ENCODE data around the gene SLC25A53.
"Not testable (repeated sequence)": the region's sequence is repeated elsewhere in the genome, so short reads cannot be mapped to it uniquely, and the experiment has no call there.

Gene SLC25A53

DNA sequence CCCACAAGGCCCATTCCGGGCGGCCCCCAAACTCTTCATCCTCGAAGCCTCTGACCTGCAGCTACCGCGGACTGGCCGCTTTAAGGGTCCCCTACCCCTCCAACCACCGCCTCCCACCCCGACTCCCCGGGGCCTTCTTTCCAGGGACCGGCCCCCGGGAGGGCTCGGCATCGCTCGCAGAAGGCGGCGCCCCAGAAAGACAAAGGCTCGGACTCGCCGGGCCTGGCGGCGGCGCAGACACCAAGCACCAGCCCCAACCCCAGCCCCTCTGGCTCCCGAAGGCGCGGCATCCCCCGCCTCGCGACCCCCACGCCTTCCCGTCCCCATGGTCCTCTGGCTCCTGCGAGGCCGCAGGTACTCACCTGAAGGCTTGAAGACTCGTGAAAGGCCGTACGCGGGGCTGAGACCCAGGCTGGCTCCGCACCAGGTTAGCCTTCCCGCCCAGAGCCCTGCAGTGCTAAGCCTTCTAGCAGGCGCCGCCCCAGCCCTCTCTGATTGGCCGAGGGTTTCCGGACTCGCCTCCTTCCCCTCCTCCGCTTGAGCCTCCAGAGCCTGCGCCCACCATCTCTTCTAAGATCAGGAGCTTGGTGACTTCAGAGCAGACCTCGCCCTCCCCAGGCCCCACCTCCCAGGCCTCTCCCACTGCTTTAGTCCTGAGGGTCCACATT is 80.9 kb downstream of the SLC25A53 start, which contains the start of gene TMSB15C:
Gene TMSB15C (minus strand): TSS at position 459 of the 668 bp plus-strand sequence.
- DNase-seq (ENCODE audit: low read depth in 2 of 2), result not testable (repeated sequence)

DNA sequence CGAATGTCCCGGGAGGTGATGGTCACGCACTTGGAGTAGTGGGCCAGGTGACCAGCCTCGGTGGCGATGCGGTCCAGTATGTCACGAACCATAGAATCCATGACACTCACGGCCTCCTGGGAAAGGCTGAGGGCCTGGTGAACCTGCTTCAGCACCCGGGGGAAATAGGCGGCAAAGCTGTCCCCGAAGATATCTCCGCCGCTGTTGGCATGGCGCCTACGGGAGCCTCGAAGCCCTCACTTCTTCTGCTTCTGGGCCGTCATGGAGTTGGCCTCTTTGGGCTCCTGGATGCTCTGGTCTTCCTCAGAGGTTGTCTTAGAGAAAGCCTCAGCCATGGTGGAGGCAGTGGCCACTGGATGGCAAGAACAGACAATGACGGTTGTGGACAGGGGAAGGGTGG is 94.2 kb downstream of the SLC25A53 start:
- not testable (repeated sequence) for DNase-seq (ENCODE audit: low read depth in 2 of 2)

DNA sequence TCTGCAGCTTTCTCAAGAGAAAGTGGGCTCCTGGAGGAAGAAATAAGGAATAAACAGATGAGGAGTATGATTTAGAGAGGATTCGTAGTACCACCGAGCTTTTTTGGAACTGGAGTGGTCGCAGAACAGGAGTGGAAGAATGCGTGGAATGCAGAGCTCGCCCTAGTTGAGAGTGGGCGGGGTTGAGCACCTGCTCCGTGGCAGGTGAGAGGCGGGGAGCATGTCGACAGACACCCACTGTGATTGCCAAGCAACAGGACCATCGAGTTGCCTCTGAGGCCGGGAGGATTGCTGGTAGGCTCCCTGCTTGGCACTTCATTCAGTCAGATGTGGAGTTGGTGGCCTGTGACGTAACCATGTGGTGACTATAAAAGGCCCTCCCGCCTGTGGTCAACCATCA is 101.9 kb downstream of the SLC25A53 start:
- not testable (repeated sequence) for DNase-seq (ENCODE audit: low read depth in 2 of 2)

All from stimulated activated CD8-positive, alpha-beta memory T cell treated with anti-CD3 and anti-CD28 coated beads, Interleukin-2, amount 100 ng/mL, for 1 hour (primary cell).